ENCODE results near the gene CDK11A.
"Not testable (repeated sequence)": the region's sequence is repeated elsewhere in the genome, so short reads cannot be mapped to it uniquely, and the experiment has no call there.

GRCh38 chr1:1737675-1738590 lies 13.8 kb upstream of the CDK11A start:
- TF ChIP-seq POLR2A (IDR thresholded peaks at IDR 0.05; ENCODE audit: low read depth): not testable (repeated sequence)
- TF ChIP-seq, protein P1, sequence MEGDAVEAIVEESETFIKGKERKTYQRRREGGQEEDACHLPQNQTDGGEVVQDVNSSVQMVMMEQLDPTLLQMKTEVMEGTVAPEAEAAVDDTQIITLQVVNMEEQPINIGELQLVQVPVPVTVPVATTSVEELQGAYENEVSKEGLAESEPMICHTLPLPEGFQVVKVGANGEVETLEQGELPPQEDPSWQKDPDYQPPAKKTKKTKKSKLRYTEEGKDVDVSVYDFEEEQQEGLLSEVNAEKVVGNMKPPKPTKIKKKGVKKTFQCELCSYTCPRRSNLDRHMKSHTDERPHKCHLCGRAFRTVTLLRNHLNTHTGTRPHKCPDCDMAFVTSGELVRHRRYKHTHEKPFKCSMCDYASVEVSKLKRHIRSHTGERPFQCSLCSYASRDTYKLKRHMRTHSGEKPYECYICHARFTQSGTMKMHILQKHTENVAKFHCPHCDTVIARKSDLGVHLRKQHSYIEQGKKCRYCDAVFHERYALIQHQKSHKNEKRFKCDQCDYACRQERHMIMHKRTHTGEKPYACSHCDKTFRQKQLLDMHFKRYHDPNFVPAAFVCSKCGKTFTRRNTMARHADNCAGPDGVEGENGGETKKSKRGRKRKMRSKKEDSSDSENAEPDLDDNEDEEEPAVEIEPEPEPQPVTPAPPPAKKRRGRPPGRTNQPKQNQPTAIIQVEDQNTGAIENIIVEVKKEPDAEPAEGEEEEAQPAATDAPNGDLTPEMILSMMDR (IDR thresholded peaks at IDR 0.05): not testable (repeated sequence)

All from esophagus muscularis mucosa (tissue), 3 donors.